ENCODE data around the gene TRPC4AP. TPM values are rescaled to one million over a fixed set of nuclear protein-coding genes. Genes with fewer than 3 reads are reported as not detected.

Gene TRPC4AP
- polyA plus RNA-seq, 2 of the 4 experiments (the other 2 are of a cell fraction), result 51.4 to 55.3 TPM

- TF ChIP-seq HDAC2 (IDR thresholded peaks at IDR 0.05) (no peak), PHF8 (IDR thresholded peaks at IDR 0.05; ENCODE audit: borderline replicate concordance, low read depth) (no peak), KDM1A (IDR thresholded peaks at IDR 0.05; ENCODE audit: low read depth) (no peak)
These were observed 87.7 kb downstream of the TRPC4AP start (continued) for GRCh38 chr20:35004749-35005462.

- ChIA-PET CTCF (interaction anchor here (1.5 to 4.8 kb wide), 3 partner anchors 46 to 169 kb away, joined by 3 to 30 read pairs (median 5); partner anchors contain the start of genes ACSS2 and GGT7), POLR2A (no interaction called here)
These were observed 88.4 kb downstream of the TRPC4AP start for GRCh38 chr20:35004051-35004725.

GRCh38 chr20:35003211-35004031, 89.2 kb downstream of the TRPC4AP start:
- no peak for ATAC-seq
- FAIRE-seq, result no peak
- CTCF ChIA-PET, result interaction anchor here (0.8 to 4.8 kb wide), 5 partner anchors 13 to 205 kb away, joined by 3 to 30 read pairs (median 4); partner anchors contain the start of genes ACSS2 and GGT7
- H3K4me2 ChIP-seq, result no peak overlapping the region
- 87% methylated on average over 21 of the region's 25 CpGs for WGBS (ENCODE audit: missing lambda C conversion rate)
- POLR2A ChIA-PET, result no interaction called here
- H3K4me1 ChIP-seq, result no peaks in the 10 kb centered on the region
- no peak overlapping the region for H3K27ac ChIP-seq
- DNase-seq (ENCODE audit: low read depth in 1 of 2, low spot score in 1 of 2), result no peak
- H3K4me3 ChIP-seq, result no peak overlapping the region
- no peak for TF ChIP-seq FOSL2 (IDR thresholded peaks at IDR 0.05)
- TF ChIP-seq FOSL2 (CRISPR knock-in tag; IDR thresholded peaks at IDR 0.05), result no peak
- no peak for TF ChIP-seq CBX8 (IDR thresholded peaks at IDR 0.05)
- no peak for TF ChIP-seq HOXB13 (CRISPR knock-in tag; IDR thresholded peaks at IDR 0.05; ENCODE audit: low read depth)
- no peak for TF ChIP-seq FOXS1 (CRISPR knock-in tag; IDR thresholded peaks at IDR 0.05)
- no peak for TF ChIP-seq ZFP36 (IDR thresholded peaks at IDR 0.05; ENCODE audit: borderline replicate concordance, partially characterized antibody)
- TF ChIP-seq NR3C1 (IDR thresholded peaks at IDR 0.05), result no peak
- no peak for TF ChIP-seq JUNB (IDR thresholded peaks at IDR 0.05)
- no peak for TF ChIP-seq RFX5 (IDR thresholded peaks at IDR 0.05)
- no peaks in the 10 kb centered on the region for H3K9me3 ChIP-seq

More at GRCh38 chr20:35004051-35004725, 88.4 kb downstream of the TRPC4AP start:
- Histone ChIP-seq H3K27ac (no peak overlapping the region), H3K9me3 (no peaks in the 10 kb centered on the region), H3K4me1 (no peaks in the 10 kb centered on the region), H3K4me2 (no peak overlapping the region), H3K4me3 (no peak overlapping the region)
- DNase-seq (ENCODE audit: low read depth in 1 of 2, low spot score in 1 of 2) (no peak), ATAC-seq (no peak), FAIRE-seq (no peak)
- 89% methylated on average over 18 of the region's 18 CpGs for WGBS (ENCODE audit: missing lambda C conversion rate)
- TF ChIP-seq HES2 (IDR thresholded peaks at IDR 0.05), result no peak
- no peak for TF ChIP-seq PHF8 (IDR thresholded peaks at IDR 0.05; ENCODE audit: borderline replicate concordance, low read depth)
- TF ChIP-seq CBX8 (IDR thresholded peaks at IDR 0.05), result no peak
- TF ChIP-seq CBX2 (IDR thresholded peaks at IDR 0.05; ENCODE audit: borderline replicate concordance, low read depth), result no peak
- TF ChIP-seq HEYL (CRISPR knock-in tag; IDR thresholded peaks at IDR 0.05), result no peak
- TF ChIP-seq MYC (IDR thresholded peaks at IDR 0.05; ENCODE audit: borderline replicate concordance, low read length), result no peak

- Histone ChIP-seq H3K4me2 (no peak overlapping the region), H3K4me1 (no peaks in the 10 kb centered on the region), H3K27ac (no peak overlapping the region), H3K4me3 (no peak overlapping the region), H3K9me3 (no peaks in the 10 kb centered on the region)
- FAIRE-seq, result no peak
- no peak for ATAC-seq
- DNase-seq (ENCODE audit: low read depth in 1 of 2, low spot score in 1 of 2), result no peak
- POLR2A ChIA-PET, result interaction anchor here (0.6 kb wide), 1 partner anchor 153 kb away, joined by 7 read pairs; no protein-coding TSS in a partner anchor
- CTCF ChIA-PET, result interaction anchor here (0.7 to 4.8 kb wide), 9 partner anchors 9 to 206 kb away, joined by 3 to 30 read pairs (median 3); partner anchors contain the start of genes ACSS2 and GGT7
- TF ChIP-seq ZSCAN20 (CRISPR knock-in tag; IDR thresholded peaks at IDR 0.05), result no peak
- TF ChIP-seq JUNB (IDR thresholded peaks at IDR 0.05), result no peak
- WGBS (ENCODE audit: missing lambda C conversion rate), result 94% methylated on average over 10 of the region's 10 CpGs
These were observed 90.0 kb downstream of the TRPC4AP start for GRCh38 chr20:35002426-35003210.
